HepG2 (cell line): Measurements from ENCODE around the gene FGA. TPM values are rescaled to one million over a fixed set of nuclear protein-coding genes. Genes with fewer than 3 reads are reported as not detected.
A peak's percentile ranks its signal among the peaks of the same experiment; 100 is the strongest.

Experiments
- AGO2 ChIP-seq: fragments of 200-400 bp; formaldehyde crosslinking; optimal IDR thresholded peaks from 2 replicates; pipeline ENCODE3; 2017; ENCODE audit warnings: mild to moderate bottlenecking, low read depth, low read length, moderate library complexity
- GMEB2 ChIP-seq: IDR thresholded peaks from 2 replicates; pipeline ENCODE4 v1.6.1; 2016; ENCODE audit warnings: missing biosample characterization, missing genetic modification reagents, low read depth
- HNF1A ChIP-seq, 2 experiments: sonication (generic) in 1 of 2; formaldehyde crosslinking in 1 of 2; IDR thresholded peaks; 2 replicates each; pipeline versions ENCODE4 v1.4.0 to v1.6.1; 2016 to 2020; ENCODE audit warnings: borderline replicate concordance in 1 of 2, low read depth in 1 of 2, mild to moderate bottlenecking in 1 of 2, missing genetic modification reagents in 1 of 2
- HNRNPK ChIP-seq: fragments of 200-400 bp; formaldehyde crosslinking; IDR thresholded peaks from 2 replicates; pipeline ENCODE4 v1.6.1; 2018; ENCODE audit warnings: low read length, low read depth, moderate library complexity, mild to moderate bottlenecking; ENCODE audit not compliant: poor library complexity, severe bottlenecking
- JUNB ChIP-seq: sonication (generic); formaldehyde crosslinking; IDR thresholded peaks from 2 replicates; pipeline ENCODE4 v1.8.0; 2022; ENCODE audit warnings: missing genetic modification reagents, mild to moderate bottlenecking, borderline replicate concordance
- JUND ChIP-seq: sonication (generic); formaldehyde crosslinking; IDR thresholded peaks from 2 replicates; pipeline ENCODE4 v1.8.0; 2022; ENCODE audit warnings: mild to moderate bottlenecking, missing genetic modification reagents
- MIXL1 ChIP-seq: IDR thresholded peaks from 2 replicates; pipeline ENCODE4 v1.6.1; 2016
- PAF1 ChIP-seq: IDR thresholded peaks from 2 replicates; pipeline ENCODE4 v1.6.1; 2016; ENCODE audit warnings: missing genetic modification reagents, missing compliant biosample characterization
- PATZ1 ChIP-seq: sonication (generic); formaldehyde crosslinking; IDR thresholded peaks from 2 replicates; pipeline ENCODE4 v1.4.0; 2020; ENCODE audit warnings: missing genetic modification reagents
- POLR2A ChIP-seq, 2 experiments: IDR thresholded peaks; 2 replicates each; pipeline ENCODE4 v1.6.1; 2011; ENCODE audit warnings: low read depth in 2 of 2, low read length in 2 of 2, mild to moderate bottlenecking in 1 of 2, moderate library complexity in 1 of 2; ENCODE audit not compliant: insufficient read depth in 1 of 2
- POLR2AphosphoS5 ChIP-seq: IDR thresholded peaks from 2 replicates; pipeline ENCODE4 v1.6.1; 2012; ENCODE audit warnings: low read depth, low read length
- RBM22 ChIP-seq: fragments of 200-400 bp; formaldehyde crosslinking; optimal IDR thresholded peaks from 2 replicates; pipeline ENCODE3; 2017; ENCODE audit warnings: mild to moderate bottlenecking, low read length, moderate library complexity
- SRSF4 ChIP-seq: fragments of 200-400 bp; formaldehyde crosslinking; IDR thresholded peaks from one replicate; pipeline ENCODE4 v1.6.1; 2018; ENCODE audit warnings: mild to moderate bottlenecking, low read depth, low read length, moderate library complexity; ENCODE audit not compliant: poor library complexity, severe bottlenecking
- TARDBP ChIP-seq: sonication (generic); formaldehyde crosslinking; IDR thresholded peaks from 2 replicates; pipeline ENCODE4 v1.8.0; 2022; ENCODE audit warnings: mild to moderate bottlenecking, missing genetic modification reagents
- TCF7 ChIP-seq: sonication (generic); IDR thresholded peaks from 2 replicates; pipeline ENCODE4 v1.6.1; 2016; ENCODE audit warnings: antibody characterized with exemption, low read depth
- ZBTB26 ChIP-seq: IDR thresholded peaks from 2 replicates; pipeline ENCODE4 v1.6.1; 2016; ENCODE audit warnings: missing compliant biosample characterization, missing genetic modification reagents, borderline replicate concordance
- ZNF10 ChIP-seq: sonication (generic); formaldehyde crosslinking; IDR thresholded peaks from 2 replicates; pipeline ENCODE4 v1.4.0; 2020; ENCODE audit warnings: mild to moderate bottlenecking, low read depth, missing genetic modification reagents, borderline replicate concordance
- ZNF530 ChIP-seq: sonication (generic); formaldehyde crosslinking; IDR thresholded peaks from 2 replicates; pipeline ENCODE4 v1.5.0; 2020; ENCODE audit warnings: low read depth, mild to moderate bottlenecking, missing genetic modification reagents
- ZNF614 ChIP-seq: IDR thresholded peaks from 2 replicates; pipeline ENCODE4 v1.6.1; 2018; ENCODE audit warnings: missing biosample characterization, missing genetic modification reagents, inconsistent platforms, borderline replicate concordance
- ZNF616 ChIP-seq: sonication (generic); formaldehyde crosslinking; IDR thresholded peaks from 2 replicates; pipeline ENCODE4 v1.5.0; 2020; ENCODE audit warnings: low read depth, mild to moderate bottlenecking, missing genetic modification reagents
- ZNF777 ChIP-seq: sonication (generic); formaldehyde crosslinking; IDR thresholded peaks from 2 replicates; pipeline ENCODE4 v1.4.0; 2020; ENCODE audit warnings: missing genetic modification reagents
- polyA plus RNA-seq, 8 experiments: library from polyadenylated mRNA; depleted of rRNA in 3 of 8; stranded (reverse) in 7 of 8; unstranded in 1 of 8; fragments of >200 nt; fragmentation: Illumina TruSeq in 4 of 8; extraction: Trizol in 4 of 8; gene quantifications; 2 replicates each; pipeline versions ENCODE4 v1.2.1 to v1.2.3, GENCODE V29; 2011 to 2016; ENCODE audit warnings: low read depth in 4 of 8, missing spikeins in 1 of 8, mixed read lengths in 1 of 8; ENCODE audit not compliant: insufficient read depth in 1 of 8
- total RNA-seq, 5 experiments: library from RNA; depleted of rRNA; stranded (reverse); fragments of >200 nt; fragmentation: Illumina TruSeq; extraction: Trizol; gene quantifications; 2 replicates each; pipeline ENCODE4 v1.2.3, GENCODE V29; 2016; ENCODE audit warnings: low read depth in 1 of 5

Gene FGA
- total and polyA plus RNA-seq, 2 of the 13 experiments (the other 11 are each of a cell fraction or from before 2014, with no cell fraction given): 640 to 1,523 TPM

- peak; percentile 81 for TF ChIP-seq PAF1
- TF ChIP-seq ZNF777 (CRISPR knock-in tag): no peak
- TF ChIP-seq TARDBP: no peak
- no peak for TF ChIP-seq TCF7
- TF ChIP-seq POLR2A (IDR thresholded peaks at IDR 0.05; ENCODE audit: insufficient read depth in 1 of 2, low read depth in 2 of 2, low read length in 2 of 2): peak; percentile 27 to 40; a peak in 3 of 4 replicates
- peak; percentile 3; the same call in 1 of the 2 replicates for TF ChIP-seq POLR2AphosphoS5
- peak; percentile 81 for TF ChIP-seq RBM22
- TF ChIP-seq ZNF616: no peak
- TF ChIP-seq PATZ1 (CRISPR knock-in tag): no peak
- TF ChIP-seq ZNF614: no peak
- no peak for TF ChIP-seq ZBTB26
- 0 out of 2 replicates have a peak, but pooled peaks have one; percentile 9 for TF ChIP-seq MIXL1 (CRISPR knock-in tag)
- TF ChIP-seq JUND (CRISPR knock-in tag): 0 out of 2 replicates have a peak, but pooled peaks have one; percentile 11
- no peak for TF ChIP-seq ZNF10 (CRISPR knock-in tag)
- TF ChIP-seq HNRNPK: peak; percentile 28
- no peak for TF ChIP-seq ZNF530 (CRISPR knock-in tag)
- TF ChIP-seq GMEB2: no peak
- peak; percentile 78 for TF ChIP-seq AGO2
- no peak for TF ChIP-seq SRSF4
- 0 out of 2 replicates have a peak, but pooled peaks have one; percentile 27 for TF ChIP-seq JUNB (CRISPR knock-in tag)
- TF ChIP-seq HNF1A (IDR thresholded peaks at IDR 0.05; ENCODE audit: low read depth): no peak
- TF ChIP-seq HNF1A (CRISPR knock-in tag; IDR thresholded peaks at IDR 0.05; ENCODE audit: borderline replicate concordance): peak; percentile 30; the same call in 1 of the 2 replicates
Measured at GRCh38 chr4:154602404-154603020, 12.0 kb upstream of the FGA start (continued).
